Stimulated activated CD4-positive, alpha-beta T cell treated with anti-CD3 and anti-CD28 coated beads, Interleukin-12 subunit alpha, Interleukin-12 subunit beta, amount 100 ng/mL, for 4 hours (primary cell): ENCODE data around the gene FBXO31.

Experiments used
- DNase-seq: peaks from one replicate; pipeline ENCODE4 v3.0.0-alpha.2; 2020

The FBXO31 gene

DNA sequence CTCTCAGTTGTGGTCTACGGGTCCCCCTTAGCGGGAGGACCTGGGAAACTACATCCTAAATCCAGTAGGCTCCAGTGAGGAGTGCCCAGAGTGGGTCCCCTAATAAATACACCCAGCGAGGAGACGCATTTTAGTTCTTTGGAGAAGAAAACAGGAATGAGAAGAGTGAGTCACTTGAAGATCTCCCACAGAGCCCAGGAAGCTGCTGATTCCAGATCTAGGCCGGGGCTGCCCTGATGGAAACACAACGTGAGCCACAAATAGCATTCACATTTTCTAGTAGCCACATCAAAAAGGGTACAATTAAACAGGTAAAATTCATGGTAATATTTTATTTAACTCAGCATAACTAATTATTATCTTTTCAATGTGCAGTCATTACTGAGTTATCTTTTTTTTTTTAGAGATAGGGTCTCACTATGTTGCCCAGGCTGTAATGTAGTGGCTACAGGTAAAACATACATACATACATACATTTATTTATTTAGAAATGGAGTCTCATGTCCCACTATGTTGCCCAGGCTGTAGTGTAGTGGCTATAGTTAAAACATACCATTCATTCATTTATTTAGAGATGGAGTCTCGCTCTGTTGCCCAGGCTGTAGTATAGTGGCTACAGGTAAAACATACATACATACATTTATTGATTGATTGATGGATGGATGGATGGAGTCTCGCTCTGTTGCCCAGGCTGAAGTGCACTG lies 21.5 kb downstream of the FBXO31 start:
- no peak for DNase-seq

DNA sequence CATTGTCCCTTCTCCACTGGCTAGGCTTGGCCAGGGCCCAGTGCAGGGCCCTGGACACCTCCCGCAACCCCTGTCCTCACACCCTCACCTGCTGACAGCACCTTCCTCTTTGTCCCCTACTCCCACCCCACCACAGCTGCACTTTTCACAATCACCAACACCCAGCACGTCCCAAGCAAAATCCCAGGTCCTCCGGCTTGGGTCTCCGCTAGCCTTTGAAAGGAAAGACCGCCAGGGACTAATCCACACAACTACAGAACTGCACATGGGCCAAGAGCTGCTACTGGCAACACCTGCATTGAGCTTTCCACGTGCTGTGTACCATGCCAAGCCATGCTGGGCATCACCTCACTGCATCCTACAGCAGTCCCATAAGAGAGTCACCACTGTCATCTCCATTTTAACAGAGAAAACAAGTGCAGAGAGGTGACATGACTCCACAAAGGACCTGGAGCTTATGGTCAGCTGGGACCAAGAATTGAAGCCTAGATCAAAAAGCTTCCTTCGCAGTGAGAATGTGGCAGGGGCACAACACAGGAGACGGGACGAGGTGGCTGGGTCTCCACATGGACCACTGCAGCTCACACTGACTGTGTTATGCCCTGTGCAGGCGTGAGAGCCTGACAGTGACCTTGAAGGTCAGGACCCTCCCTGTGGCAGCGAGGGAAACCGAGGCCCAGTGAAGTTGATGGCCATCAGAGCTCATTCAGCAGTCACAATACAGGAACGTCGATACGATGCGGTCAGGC lies 22.5 kb downstream of the FBXO31 start:
- DNase-seq, result no peak

DNA sequence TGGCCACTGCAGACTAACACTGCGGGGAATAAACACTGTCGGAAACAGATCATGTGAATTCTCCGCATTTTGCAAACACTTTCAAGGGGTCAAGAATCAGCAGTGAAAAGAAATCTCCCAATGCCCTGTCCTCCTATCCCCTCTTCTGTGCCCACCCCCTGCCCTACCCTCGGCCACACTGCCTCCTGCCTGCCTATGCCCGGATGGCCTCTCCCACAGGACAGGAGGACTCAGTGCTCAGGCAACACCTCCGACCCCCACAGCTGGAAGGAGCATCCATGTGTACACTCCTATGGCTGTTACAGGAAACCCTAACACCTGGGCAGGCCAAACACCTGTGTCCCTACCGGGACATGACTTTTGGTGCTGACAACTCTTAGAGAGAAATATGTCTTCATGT lies 24.5 kb downstream of the FBXO31 start:
- no peak for DNase-seq

DNA sequence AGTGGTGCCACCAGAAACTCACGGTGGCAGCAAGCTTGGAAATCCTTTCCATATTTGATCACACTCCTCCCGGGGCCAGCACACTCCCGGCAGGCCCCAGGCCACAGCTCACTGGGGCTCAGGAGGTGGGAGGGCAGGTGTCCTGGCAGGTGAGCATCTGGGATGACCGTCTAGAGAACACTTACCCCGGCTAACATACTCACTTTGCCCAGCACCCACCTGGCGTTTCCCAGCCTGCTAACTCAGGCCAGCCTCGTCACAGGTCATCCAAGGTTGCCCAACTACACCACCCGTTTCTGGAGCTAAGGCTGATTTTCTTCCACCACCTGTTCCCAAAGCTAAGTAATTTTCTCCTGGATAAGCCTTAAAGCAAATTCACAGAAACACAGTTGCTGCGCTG lies 24.9 kb downstream of the FBXO31 start:
- DNase-seq, result no peak

DNA sequence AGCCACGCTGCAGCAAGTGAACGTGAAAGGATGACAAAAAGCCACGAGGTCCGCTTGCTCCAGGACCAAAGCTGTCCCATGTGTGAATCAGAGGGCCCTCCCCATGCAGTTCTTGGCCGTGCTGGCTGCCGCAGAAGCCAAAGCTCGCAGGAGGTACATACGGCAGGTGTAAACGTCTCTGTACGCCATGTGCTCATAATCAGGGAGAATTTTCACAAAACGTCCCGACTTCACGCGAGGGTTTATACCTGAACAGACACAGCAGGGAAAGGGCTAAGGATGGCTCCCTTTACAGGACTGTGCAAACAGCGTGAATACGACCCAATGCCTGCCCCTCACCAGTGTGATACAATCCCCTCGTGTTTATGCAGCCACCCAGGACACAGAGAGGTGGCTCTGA lies 25.3 kb downstream of the FBXO31 start:
- DNase-seq, result no peak

DNA sequence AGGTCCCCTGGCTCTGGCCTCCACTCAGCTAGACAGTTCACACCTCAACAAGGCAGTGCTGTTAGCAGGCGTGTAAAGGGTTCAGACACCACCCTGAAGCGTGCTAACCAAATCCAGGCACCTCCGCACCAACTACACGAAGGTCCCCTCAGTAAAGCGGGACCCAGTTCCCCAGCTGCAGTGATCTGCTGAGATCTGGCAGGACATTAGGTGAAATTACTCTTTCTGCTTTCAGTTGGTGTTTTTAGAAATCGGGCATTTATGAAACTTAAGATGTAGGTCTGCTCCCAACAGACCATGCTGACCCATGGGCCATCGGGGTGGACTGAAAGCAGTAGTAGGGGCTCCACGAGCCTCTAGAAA lies 27.1 kb downstream of the FBXO31 start:
- no peak for DNase-seq

DNA sequence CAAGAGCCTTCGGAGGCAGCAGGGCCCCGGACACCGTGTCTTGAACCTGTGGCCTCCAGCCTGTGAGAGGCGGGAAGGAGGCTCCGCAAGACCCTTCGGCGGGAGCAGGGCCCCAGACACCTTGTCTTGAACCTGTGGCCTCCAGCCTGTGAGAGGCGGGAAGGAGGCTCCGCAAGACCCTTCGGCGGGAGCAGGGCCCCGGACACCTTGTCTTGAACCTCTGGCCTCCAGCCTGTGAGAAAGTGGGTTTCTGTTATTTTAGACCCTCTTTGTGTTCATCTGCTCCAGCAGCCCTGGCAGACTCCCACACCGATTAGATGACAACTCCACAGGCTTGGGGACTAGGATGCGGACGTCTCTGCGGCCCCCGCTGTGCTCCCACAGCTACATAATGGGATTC lies 30.0 kb downstream of the FBXO31 start:
- no peak for DNase-seq

DNA sequence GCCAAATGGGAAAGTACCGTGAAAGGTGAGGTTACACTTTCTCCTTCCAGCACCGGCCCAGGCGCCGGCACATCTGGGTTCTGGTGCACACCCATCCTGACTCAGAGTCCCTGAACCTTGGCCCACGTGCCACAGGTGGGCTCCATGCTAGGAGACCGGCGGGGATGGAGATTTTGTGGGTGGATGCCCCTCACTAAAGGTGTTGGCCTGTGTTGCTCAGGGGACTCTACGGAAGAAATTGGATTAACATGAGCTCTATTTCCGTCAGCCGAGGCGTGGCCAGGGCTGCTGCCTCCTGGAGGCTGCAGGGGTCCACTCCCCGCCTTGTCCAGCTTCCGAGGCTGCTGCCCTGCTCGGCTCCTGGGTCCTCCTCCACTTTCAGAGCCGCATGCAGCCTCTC lies 30.8 kb downstream of the FBXO31 start:
- DNase-seq, result no peak

DNA sequence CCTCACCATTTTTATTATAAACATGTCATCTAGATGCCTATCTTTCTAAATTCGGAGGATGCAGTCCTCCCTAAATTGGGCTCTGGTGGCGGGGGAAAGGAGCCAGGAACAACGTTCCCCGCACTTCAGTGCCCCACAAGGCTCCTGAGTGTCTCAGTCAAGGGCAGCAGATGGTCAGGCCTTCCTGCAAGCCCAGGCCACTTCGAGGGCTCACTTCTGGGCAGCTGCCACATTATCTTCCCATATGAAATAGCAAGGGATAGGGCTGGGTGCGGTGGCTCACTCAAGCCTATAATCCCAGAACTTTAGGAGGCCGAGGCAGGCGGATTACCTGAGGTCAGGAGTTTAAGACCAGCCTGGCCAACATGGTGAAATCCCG lies 32.3 kb downstream of the FBXO31 start:
- no peak for DNase-seq

DNA sequence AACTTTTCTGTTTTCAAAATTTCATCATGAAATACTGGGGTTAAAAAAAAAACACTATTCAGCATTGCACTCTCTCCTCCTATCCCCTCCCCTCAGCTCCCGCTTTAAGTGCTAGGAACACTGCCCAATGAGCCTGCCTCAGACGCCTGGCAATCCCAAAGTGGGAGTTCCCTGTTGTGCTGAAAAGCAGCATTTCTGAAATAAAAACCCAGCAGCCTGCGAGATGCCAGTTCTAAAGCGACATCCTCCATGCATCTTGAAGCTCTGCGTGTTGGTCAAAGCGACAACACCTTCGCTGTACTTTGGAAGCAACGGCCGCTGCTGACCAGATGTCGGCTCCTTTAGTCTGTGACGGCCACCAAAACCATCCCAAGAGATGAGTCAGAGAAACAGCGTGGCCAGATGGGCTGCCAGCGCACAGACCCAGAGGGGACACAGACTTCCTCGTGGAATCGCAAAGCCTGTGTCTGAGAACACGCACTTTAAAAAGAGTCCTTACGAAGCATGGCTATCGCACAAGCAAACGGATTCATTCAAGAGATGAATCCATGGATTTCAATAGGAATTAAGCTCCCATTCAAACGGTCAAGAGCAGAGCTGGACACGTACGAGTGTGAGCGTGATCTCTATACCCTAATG lies 32.8 kb downstream of the FBXO31 start:
- DNase-seq, result no peak

DNA sequence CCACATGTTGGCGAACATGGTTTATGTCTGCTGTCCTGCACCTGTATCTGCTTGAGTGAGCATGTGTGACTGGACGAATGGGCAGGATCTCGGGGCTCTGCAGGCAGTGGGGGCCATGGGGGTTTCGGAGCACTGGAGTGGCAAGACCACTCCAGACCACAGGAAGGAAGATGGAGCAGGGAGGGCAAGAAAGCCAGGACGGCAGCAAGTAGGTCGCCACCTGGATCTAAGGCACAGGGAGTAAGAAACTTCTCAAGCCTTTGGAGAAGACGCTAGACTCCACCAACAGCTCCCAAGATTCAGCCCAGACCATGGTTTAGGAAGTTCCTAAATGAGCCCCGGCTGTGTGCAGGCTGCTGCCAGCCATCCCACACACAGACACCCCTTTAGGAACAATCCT lies 33.5 kb downstream of the FBXO31 start:
- DNase-seq, result no peak

DNA sequence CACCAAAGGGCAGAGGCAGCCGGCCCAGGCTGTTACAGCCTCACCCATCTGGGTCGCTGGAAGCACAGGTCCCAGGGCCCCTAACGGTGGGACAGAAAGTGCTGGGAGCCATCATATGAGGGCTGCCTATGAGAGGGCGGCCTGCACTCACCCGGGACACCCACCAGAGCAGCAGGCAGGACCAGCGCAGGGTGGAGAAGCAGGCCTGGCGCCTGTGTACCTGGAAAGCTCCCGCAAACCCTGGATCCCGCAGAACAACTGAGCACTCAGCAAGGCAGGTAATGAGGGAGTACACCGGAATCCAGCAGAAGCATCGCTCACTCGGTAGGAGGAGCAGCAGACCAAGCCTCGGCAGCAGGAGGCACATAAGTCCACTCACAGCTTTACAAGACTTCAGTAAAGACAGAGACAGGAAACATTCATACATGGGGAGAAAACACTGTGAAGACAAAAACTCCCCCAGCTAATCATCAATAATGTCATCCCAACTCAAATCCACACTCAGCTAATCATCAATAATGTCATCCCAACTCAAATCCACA lies 34.9 kb downstream of the FBXO31 start:
- DNase-seq, result no peak

DNA sequence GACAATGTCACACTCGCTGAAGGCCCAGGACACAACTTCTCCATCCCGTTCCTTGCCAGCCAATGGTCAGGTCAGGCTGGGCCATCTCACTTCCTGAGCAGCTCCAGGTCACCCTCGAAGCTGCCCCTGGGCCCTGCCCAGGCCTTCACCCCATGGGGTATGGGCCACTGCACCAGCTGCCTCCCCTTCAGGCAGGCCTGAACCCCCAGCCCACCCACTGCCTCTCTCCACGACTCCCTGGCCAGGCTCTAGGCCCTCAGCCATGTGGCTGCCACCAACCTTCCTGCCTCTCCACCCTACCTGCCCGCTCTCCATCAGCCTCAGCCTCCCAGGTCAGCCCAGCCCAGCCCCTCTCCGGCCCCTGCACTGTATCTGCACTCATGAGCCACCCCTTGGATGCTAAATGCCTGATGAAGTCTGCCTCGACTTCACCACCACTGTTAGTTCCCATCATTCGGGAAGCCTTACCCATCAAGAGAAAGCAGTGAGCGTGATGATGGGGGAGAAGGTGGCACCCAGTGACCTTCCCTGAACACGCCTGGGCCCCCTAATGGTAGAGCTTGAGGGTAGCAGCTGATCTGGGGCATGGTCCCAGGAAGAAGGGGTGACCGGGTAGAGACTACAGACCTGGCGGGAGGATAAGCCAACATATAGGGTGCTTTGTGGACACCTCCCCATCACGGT lies 35.5 kb downstream of the FBXO31 start:
- DNase-seq, result no peak

DNA sequence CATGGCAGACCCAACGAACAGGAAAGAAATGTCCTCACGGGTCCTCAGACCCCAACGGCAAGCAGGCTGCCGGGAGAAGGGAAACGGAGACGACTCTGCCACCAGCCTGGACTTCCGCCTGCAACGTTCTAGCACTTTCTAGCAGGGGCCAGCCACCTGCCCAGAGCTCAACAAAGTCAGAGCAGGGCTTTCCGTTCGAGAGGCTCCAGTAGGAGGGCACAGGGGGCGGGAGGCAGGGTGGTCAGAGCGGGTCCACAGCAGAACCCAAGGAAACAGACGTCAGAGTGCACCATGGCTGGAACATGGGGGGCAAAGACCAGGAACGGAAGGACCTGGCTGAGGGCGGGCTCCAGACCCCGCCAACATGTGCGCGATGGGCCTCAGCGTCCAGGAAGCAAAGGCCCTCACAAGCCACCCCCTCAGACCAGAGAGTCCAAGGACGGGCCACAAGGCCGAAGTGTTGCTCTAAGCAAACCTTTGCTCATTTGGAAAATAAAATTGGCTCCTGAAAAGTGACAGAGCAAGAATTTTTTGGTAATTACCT lies 37.0 kb downstream of the FBXO31 start:
- no peak for DNase-seq

DNA sequence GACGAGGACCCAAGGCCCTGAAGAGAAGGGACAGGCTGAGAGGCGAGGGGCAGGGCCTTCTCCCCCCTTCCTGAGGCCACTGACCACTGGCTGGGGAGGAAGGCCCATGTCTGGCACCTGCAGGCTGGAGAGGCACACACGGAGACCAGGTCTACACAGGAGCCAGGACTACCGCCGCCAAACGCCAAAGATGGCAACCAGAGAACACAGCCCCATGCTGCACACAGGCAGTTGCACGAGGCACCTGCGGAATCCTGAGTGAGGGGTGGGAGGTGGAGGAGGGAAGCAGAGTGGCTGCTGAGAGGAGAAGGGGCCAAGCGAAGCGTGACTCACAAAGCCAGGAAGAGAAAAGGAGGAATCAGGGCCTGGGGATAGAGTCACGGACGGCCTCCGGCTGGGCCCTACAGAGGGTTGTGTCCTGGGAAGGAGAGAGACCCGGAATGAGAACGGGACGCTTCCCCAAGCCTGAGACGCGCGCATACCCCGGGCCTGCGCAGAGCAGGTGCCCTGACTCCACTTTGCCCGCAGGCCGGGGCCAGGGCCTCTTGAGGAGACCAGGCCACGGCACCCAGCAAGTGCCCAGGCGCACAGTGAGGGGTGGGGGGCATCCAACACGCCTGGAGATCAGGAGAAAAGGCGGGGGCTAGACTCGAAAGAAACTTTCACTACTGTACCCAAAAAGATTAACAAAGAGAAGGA lies 37.7 kb downstream of the FBXO31 start:
- no peak for DNase-seq

DNA sequence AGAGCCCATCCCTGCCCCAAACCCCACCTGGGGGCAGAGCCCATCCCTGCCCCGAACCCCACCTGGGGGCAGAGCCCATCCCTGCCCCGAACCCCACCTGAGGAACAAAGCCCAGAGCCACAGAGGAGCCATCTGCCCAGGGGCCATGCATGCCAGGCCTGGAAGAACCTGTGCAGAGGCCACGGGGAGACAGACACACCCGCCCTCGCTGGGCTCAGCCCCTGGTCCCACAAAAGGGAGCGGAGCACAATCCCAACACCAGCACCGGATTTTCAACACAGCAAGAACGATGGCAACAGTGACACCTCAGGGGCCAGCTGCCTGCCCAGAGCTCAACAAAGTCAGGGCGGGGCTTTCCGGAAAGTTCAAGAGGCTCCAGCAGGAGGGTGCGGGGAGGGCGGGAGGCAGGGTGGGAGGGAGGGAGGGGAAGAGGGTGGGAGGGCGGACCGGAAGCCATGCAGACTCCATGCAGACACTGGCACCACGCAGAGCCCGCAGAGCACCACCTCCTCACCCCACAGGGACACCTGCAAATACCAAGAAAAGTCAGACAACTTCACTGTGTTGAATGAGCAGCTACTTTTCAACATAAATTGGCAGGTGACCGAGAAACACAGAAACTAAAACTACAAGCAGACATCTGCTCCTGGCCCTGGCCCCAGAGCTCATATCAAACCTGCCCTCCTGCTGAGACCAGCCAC lies 38.5 kb downstream of the FBXO31 start:
- peak; percentile 37 for DNase-seq

DNA sequence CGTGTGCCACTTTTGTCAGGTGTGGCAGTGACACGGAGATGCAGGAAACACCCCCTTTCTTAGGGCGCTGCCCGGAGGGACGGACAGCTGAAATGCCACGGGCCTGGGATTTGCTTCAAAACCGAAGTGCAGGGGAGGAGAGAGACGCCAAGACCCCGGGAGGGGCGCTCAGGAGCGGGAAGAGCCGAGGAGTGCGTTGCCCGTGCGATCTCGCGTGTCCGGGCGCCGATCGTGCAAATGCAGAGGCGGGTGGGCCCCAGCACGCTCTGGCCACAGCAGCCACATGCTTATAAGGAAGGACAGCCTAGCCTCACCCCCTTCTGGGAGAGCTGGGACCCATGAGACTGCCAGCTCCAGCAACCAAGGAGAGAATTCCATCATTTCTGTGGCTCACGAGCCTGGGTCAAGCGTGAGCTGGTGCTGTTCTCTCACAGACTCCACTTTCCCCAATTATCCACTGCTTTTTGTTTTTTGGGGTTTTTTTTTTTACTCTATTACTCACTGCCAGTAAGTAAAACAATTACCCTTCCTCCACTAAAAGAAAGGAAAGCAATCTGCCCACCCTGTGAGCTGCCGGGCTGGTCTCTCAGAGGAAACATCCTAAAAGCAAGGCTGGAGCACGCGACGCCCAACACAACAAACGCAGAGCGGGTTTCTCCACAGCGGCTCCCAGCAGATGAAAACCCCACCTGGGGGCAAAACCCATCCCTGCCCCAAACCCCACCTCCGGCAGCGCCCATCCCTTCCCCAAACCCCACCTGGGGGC lies 39.2 kb downstream of the FBXO31 start:
- DNase-seq, result no peak

DNA sequence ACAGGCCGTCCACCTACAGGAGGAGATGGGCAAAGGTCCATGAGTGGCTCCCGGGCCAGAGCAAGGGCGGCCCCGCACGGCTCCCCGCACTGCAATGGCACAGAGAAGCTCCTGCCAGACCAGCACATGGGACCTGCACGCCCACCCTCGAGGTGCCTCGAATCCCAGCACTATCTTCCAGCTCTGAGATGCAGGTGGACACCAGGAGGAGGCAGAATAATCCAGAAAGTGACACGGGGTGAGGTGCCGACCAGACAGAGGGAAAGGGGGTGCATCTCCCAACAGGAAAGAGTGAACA lies 39.9 kb downstream of the FBXO31 start:
- no peak for DNase-seq

DNA sequence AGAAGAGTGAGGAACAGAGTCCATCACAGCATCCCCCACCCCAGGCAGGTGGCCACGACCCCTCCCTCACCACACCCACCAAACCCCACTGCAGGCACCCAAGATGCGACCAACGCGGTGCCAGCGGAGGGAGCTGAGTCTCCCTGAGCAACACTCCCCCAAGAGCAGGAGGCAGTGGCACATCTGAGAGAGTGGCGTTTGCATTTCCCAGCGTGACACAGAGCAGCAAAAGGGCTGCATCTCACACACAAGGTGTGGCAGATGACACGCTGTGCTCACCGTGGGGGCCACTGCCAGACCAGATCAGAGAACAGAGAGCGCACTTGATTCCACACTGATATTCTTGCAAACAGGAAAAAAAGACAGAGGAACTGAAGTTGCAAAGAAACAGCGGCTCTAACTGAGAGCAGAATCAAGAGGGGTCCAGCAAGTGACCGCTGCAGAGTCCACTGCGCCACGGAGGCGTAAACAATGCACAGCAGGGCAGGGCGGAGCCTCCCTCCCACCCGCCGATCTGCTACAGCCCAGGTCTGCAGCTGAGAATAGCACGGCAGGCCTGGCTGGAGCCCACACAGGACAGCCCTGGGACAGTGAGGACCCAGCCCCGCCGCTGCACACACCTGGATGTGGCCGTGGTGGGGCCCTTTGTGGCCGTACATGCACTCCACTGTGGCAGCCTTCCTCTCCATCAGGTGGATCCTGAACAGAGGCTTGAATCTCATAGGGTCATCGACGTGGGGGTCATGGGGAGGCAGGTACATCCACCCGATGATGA lies 40.4 kb downstream of the FBXO31 start:
- DNase-seq, result no peak

DNA sequence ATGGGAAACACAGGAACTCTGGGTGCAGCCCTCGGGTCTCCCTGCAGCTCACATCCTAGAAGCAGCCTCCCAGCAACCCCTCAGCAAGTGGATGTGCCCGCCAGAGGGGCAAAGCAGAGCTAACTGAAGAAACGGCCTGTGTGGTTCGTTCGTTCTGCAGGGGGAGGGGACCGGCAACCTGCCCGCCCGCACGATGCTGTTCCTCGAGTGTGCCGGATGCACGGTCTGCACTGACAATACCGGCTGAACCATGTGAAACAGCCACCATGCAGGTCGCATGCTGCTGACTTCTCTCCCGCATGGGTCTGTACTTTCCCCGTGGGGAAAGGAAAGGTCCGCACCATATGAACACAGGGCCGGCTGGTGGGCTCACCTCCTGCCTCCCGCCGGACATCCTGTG lies 41.1 kb downstream of the FBXO31 start:
- no peak for DNase-seq

DNA sequence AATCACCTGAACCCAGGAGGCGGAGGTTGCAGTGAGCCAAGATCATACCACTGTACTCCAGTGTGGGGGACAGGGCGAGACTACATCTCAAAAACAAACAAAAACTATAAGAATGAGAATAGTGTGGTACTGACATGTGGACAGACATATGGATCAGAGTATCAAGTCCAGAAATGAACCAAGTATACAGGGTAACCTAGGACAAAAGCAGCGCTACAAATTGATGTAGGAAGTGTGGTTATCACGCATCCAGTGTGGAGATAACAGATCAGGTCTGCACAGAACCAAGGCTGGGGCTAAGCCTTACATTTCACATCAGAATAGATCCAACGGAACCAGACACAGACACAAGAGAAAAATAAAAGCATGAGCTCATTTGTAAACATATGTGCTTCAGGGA lies 43.4 kb downstream of the FBXO31 start:
- no peak for DNase-seq
